ENCODE data around the gene FCRLB. TPM values are rescaled to one million over a fixed set of nuclear protein-coding genes. Genes with fewer than 3 reads are reported as not detected.
"Not testable (repeated sequence)": the region's sequence is repeated elsewhere in the genome, so short reads cannot be mapped to it uniquely, and the experiment has no call there.

The FCRLB gene
- total and polyA plus RNA-seq, 9 donors = 0.24 to 4.6 (median 1.0) TPM

- H3K4me1 ChIP-seq (ENCODE audit: insufficient read depth) = peaks cover 2% of the 10 kb centered on the region
- intact Hi-C loops (cut with DNase I) = no loop called here
- no peak overlapping the region for H3K4me3 ChIP-seq
- H3K27me3 ChIP-seq = no peaks in the 10 kb centered on the region
- no peak overlapping the region for H3K27ac ChIP-seq
- DNase-seq = no peak
- WGBS, 3 donors = 75 to 78% (median 77%) methylated on average over 7 of the region's 7 CpGs
- no peaks in the 10 kb centered on the region for H3K9me3 ChIP-seq
- H3K36me3 ChIP-seq = no peaks in the 10 kb centered on the region
- no peak for TF ChIP-seq EP300 (IDR thresholded peaks at IDR 0.05)
- no peak for TF ChIP-seq POLR2A (IDR thresholded peaks at IDR 0.05)
- peak in 1 of 3 donors; percentile 11 for TF ChIP-seq CTCF (IDR thresholded peaks at IDR 0.05)
Measured at GRCh38 chr1:161763522-161764098, 42.3 kb downstream of the FCRLB start.

- peak; percentile 84 to 94 (median 91) for DNase-seq
- intact Hi-C loops (cut with DNase I) = no loop called here
- TF ChIP-seq POLR2A (IDR thresholded peaks at IDR 0.05) (peak; percentile 80), EP300 (IDR thresholded peaks at IDR 0.05) (peak; percentile 87), CTCF (IDR thresholded peaks at IDR 0.05) (no peak)
- WGBS, 3 donors = 0% methylated on average over 35 of the region's 35 CpGs
- no peaks in the 10 kb centered on the region for H3K27me3 ChIP-seq
- no peaks in the 10 kb centered on the region for H3K9me3 ChIP-seq
- H3K4me1 ChIP-seq (ENCODE audit: insufficient read depth) = peaks cover 4% of the 10 kb centered on the region
- H3K36me3 ChIP-seq = no peaks in the 10 kb centered on the region
- peak within 1 kb of the TSS; percentile 80 to 84 for H3K27ac ChIP-seq
- H3K4me3 ChIP-seq = peak within 1 kb of the TSS; percentile 77
Measured at GRCh38 chr1:161766102-161766981, 45.0 kb downstream of the FCRLB start, which contains the start of gene ATF6. Gene ATF6 (plus strand): TSS chr1:161766320. CDS start chr1:161766361, 41 bp downstream.

GRCh38 chr1:161768461-161768860, 47.1 kb downstream of the FCRLB start:
- Histone ChIP-seq H3K4me3 (no peak overlapping the region), H3K36me3 (no peaks in the 10 kb centered on the region), H3K27me3 (no peaks in the 10 kb centered on the region), H3K9me3 (no peaks in the 10 kb centered on the region), H3K4me1 (ENCODE audit: insufficient read depth) (peaks cover 4% of the 10 kb centered on the region), H3K27ac (no peak overlapping the region)
- 91 to 94% (median 92%) methylated on average over 5 of the region's 5 CpGs for WGBS, 3 donors
- DNase-seq = no peak
- intact Hi-C loops (cut with DNase I) = no loop called here
- no peak for TF ChIP-seq POLR2A (IDR thresholded peaks at IDR 0.05)
- no peak for TF ChIP-seq CTCF (IDR thresholded peaks at IDR 0.05)
- no peak for TF ChIP-seq EP300 (IDR thresholded peaks at IDR 0.05)

GRCh38 chr1:161768986-161769672, 47.8 kb downstream of the FCRLB start:
- Histone ChIP-seq H3K27me3 (no peaks in the 10 kb centered on the region), H3K4me1 (ENCODE audit: insufficient read depth) (peaks cover 4% of the 10 kb centered on the region), H3K9me3 (no peaks in the 10 kb centered on the region), H3K36me3 (no peaks in the 10 kb centered on the region), H3K4me3 (no peak overlapping the region), H3K27ac (no peak overlapping the region)
- intact Hi-C loops (cut with DNase I) = no loop called here
- DNase-seq = no peak
- TF ChIP-seq POLR2A (IDR thresholded peaks at IDR 0.05) = no peak
- no peak for TF ChIP-seq EP300 (IDR thresholded peaks at IDR 0.05)
- no peak for TF ChIP-seq CTCF (IDR thresholded peaks at IDR 0.05)

GRCh38 chr1:161769673-161770045, 48.3 kb downstream of the FCRLB start:
- DNase-seq; H3K36me3 ChIP-seq; H3K27ac ChIP-seq; H3K4me3 ChIP-seq; intact Hi-C loops (cut with DNase I); H3K27me3 ChIP-seq; H3K9me3 ChIP-seq; H3K4me1 ChIP-seq (ENCODE audit: insufficient read depth): not testable (repeated sequence)
- WGBS, 3 donors = 81 to 95% (median 90%) methylated on average over 5 of the region's 5 CpGs
